Smooth muscle cell (in vitro differentiated cells): ENCODE data around the gene KERA. TPM values are rescaled to one million over a fixed set of nuclear protein-coding genes. Genes with fewer than 3 reads are reported as not detected.

ENCODE experiments used
- DNase-seq: peaks from one replicate; lab custom pipeline; 2025; ENCODE audit not compliant: unreplicated experiment; lab: John Stamatoyannopoulos, UW
- H2AFZ ChIP-seq: fragments of 200-600 bp; sonication (generic); 2 replicates; pipeline ENCODE4 v1.6.0; 2016; ENCODE audit warnings: antibody characterized with exemption, low read depth, mild to moderate bottlenecking
- H3F3A ChIP-seq: fragments of 200-600 bp; sonication (generic); 2 replicates; pipeline ENCODE4 v1.6.0; 2017; ENCODE audit warnings: antibody characterized with exemption, low read depth
- H3K27ac ChIP-seq: fragments of 200-600 bp; sonication (generic); 2 replicates; pipeline ENCODE4 v1.5.1; 2016; ENCODE audit warnings: low read depth, mild to moderate bottlenecking
- H3K27me3 ChIP-seq: fragments of 200-600 bp; sonication (generic); 2 replicates; pipeline ENCODE4 v1.6.1; 2016; ENCODE audit warnings: low read depth, mild to moderate bottlenecking
- H3K36me3 ChIP-seq: fragments of 200-600 bp; sonication (generic); 2 replicates; pipeline ENCODE4 v1.5.1; 2016; ENCODE audit warnings: low read depth
- H3K4me1 ChIP-seq: fragments of 200-600 bp; sonication (generic); 2 replicates; pipeline ENCODE4 v1.5.1; 2016; ENCODE audit warnings: low read depth
- H3K4me2 ChIP-seq: fragments of 200-600 bp; sonication (generic); 2 replicates; pipeline ENCODE4 v1.6.0; 2016; ENCODE audit warnings: mild to moderate bottlenecking
- H3K4me3 ChIP-seq: fragments of 200-600 bp; sonication (generic); 2 replicates; pipeline ENCODE4 v1.5.1; 2016; ENCODE audit warnings: mild to moderate bottlenecking
- H3K79me2 ChIP-seq: fragments of 200-600 bp; sonication (generic); 2 replicates; pipeline ENCODE4 v1.6.0; 2016; ENCODE audit warnings: low read depth, mild to moderate bottlenecking
- H3K9ac ChIP-seq: fragments of 200-600 bp; sonication (generic); 2 replicates; pipeline ENCODE4 v1.6.0; 2016; ENCODE audit warnings: low read depth
- H3K9me3 ChIP-seq: fragments of 200-600 bp; sonication (generic); replicated peaks from 2 replicates; pipeline ENCODE4 v1.5.1; 2016; ENCODE audit warnings: low read depth
- H4K20me1 ChIP-seq: fragments of 200-600 bp; sonication (generic); 2 replicates; pipeline ENCODE4 v1.6.0; 2016; ENCODE audit warnings: low read depth
- CTCF ChIP-seq: fragments of 200-600 bp; sonication (generic); IDR thresholded peaks from 2 replicates; pipeline ENCODE4 v1.5.1; 2017; ENCODE audit warnings: borderline replicate concordance, mild to moderate bottlenecking, antibody characterized with exemption; ENCODE audit not compliant: insufficient read depth, poor library complexity, severe bottlenecking
- WGBS: methylation state at CpG from one replicate; pipeline ENCODE4 v1.1.7; 2016; ENCODE audit warnings: low lambda C conversion rate; 5-methylcytosine and 5-hydroxymethylcytosine counted together
- polyA plus RNA-seq: library from polyadenylated mRNA; unstranded; fragments of >200 nt; fragmentation: Nextera tagmentation; extraction: Ambion mirVana; gene quantifications from 2 replicates; pipeline ENCODE4 v1.2.1, GENCODE V29; 2016
- total RNA-seq: library from RNA; depleted of rRNA; stranded (reverse); fragments of >200 nt; gene quantifications from 2 replicates; pipeline ENCODE4 v1.2.3, GENCODE V29; 2014

The KERA gene
- total RNA-seq, result not detected in 2 replicates
- polyA plus RNA-seq, result not detected in 2 replicates

- Histone ChIP-seq H3K79me2 (no peaks in the 10 kb centered on the region), H3K9ac (no peak within 1 kb of the TSS), H3F3A (no peaks in the 10 kb centered on the region), H3K4me1 (no peaks in the 10 kb centered on the region), H4K20me1 (no peaks in the 10 kb centered on the region), H2AFZ (no peak within 1 kb of the TSS), H3K27ac (no peak within 1 kb of the TSS), H3K4me2 (no peak within 1 kb of the TSS), H3K4me3 (no peak within 1 kb of the TSS), H3K36me3 (no peaks in the 10 kb centered on the region), H3K9me3 (no peaks in the 10 kb centered on the region), H3K27me3 (no peaks in the 10 kb centered on the region)
- TF ChIP-seq CTCF, result no peak
- no peak for DNase-seq
- 60% methylated on average over 9 of the region's 9 CpGs for WGBS
Measured at GRCh38 chr12:91057368-91058165, at the start of gene KERA. Gene KERA, minus strand, starts transcription at chr12:91058024. Its CDS starts 1,743 bp downstream, at chr12:91056281.

DNA sequence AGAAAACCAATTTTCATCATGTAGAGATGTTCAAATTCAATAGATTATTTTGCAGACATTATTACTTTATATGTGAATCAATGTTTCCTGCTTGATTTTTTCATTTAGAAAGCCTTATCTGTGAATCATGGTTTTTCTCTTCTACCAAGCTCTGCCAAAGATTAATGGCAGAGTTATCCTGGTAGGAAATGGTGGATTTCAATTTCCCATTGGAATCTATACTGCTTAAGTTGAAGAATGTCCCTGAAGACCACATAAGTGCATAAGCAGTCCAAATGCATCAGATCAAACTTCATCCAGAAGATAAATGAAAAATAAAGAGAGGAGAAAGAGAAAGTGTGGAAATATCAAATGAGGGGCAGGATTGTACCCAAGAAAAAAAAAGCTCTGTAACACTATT, 48.5 kb upstream of the KERA start:
- Histone ChIP-seq H3K27ac (peak overlapping the region; percentile 98), H4K20me1 (no peaks in the 10 kb centered on the region), H3K4me1 (peaks cover 29% of the 10 kb centered on the region), H2AFZ (no peak overlapping the region), H3K9me3 (no peaks in the 10 kb centered on the region), H3K9ac (peak overlapping the region; percentile 24), H3K36me3 (peaks cover 8% of the 10 kb centered on the region), H3K79me2 (peaks cover 86% of the 10 kb centered on the region), H3K4me3 (peak overlapping the region; percentile 80), H3F3A (peaks cover 62% of the 10 kb centered on the region), H3K4me2 (peak overlapping the region; percentile 89), H3K27me3 (no peaks in the 10 kb centered on the region)
- TF ChIP-seq CTCF, result no peak
- no peak for DNase-seq

DNA sequence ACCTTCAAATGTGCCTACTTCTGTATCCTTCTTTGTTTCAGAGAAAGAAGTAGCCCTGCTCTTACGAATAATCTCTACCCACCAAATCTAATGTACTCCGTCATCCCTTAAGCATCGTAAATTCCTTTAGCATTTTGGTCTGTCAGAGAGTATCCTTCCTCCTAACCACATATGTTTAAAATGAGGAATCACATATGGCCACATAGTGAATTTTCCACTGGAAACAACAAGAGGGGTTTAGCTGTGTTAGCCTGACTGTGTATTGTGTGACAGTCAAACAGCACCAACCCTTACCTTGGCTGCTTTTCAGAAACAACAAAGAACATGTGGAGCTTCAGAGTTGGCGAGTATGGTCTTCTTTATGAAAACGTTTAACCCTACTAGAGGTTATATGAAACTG, 48.0 kb upstream of the KERA start:
- Histone ChIP-seq H3K27ac (peak overlapping the region; percentile 98), H4K20me1 (no peaks in the 10 kb centered on the region), H3K27me3 (no peaks in the 10 kb centered on the region), H3K9ac (peak overlapping the region; percentile 24), H3K9me3 (no peaks in the 10 kb centered on the region), H2AFZ (no peak overlapping the region), H3K4me3 (peak overlapping the region; percentile 80), H3K4me2 (peak overlapping the region; percentile 89), H3F3A (peaks cover 67% of the 10 kb centered on the region), H3K4me1 (peaks cover 34% of the 10 kb centered on the region), H3K79me2 (peaks cover 82% of the 10 kb centered on the region), H3K36me3 (peaks cover 8% of the 10 kb centered on the region)
- no peak for TF ChIP-seq CTCF
- 24% methylated on average over 5 of the region's 5 CpGs for WGBS
- DNase-seq, result no peak
